ENCODE measurements around the gene CRYL1. TPM values are rescaled to one million over a fixed set of nuclear protein-coding genes. Genes with fewer than 3 reads are reported as not detected.

The CRYL1 gene
- total RNA-seq, 1 experiment from 2014 or later = 12.2 TPM

DNA sequence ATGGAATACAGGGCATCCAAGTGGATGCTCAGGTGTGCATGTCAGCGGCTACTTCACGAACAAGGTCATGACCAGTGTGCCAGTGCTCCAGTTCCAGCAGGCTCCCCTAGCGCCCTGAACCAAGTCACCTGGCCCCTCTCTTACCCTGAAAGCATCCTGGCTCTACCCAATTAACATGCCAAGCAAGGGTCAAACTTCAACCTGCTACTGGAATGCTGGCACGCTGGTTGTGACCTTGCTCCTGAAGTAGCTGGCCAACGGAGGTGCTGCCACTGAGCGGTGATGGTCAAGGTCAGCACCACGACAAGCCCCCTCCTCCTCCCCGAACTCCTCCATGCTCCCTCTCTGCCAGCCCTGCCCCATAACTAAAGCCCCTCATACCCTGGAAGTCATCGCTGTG, 96.0 kb downstream of the CRYL1 start:
- BruUV-seq (replicated peaks) = no TSS peak
- no peak for TF ChIP-seq CTCF (IDR thresholded peaks at IDR 0.05; ENCODE audit: unreplicated experiment)
- Mint-ChIP-seq H3K4me1 (ENCODE audit: low read depth, unreplicated experiment) (no peaks in the 10 kb centered on the region), H3K9me3 (ENCODE audit: low read depth, unreplicated experiment) (peaks cover 2% of the 10 kb centered on the region), H3K4me3 (ENCODE audit: low read depth, unreplicated experiment) (no peak overlapping the region), H3K36me3 (ENCODE audit: insufficient read depth, unreplicated experiment) (no peaks in the 10 kb centered on the region), H3K27ac (ENCODE audit: unreplicated experiment) (no peak overlapping the region), H3K27me3 (ENCODE audit: unreplicated experiment) (no peaks in the 10 kb centered on the region)
- CTCF ChIA-PET = no interaction called here
- DNase-seq = no peak
- intact Hi-C loops (cut with micrococcal nuclease; ENCODE audit: unreplicated experiment) = no loop called here

- H3K27ac Mint-ChIP-seq (ENCODE audit: unreplicated experiment) = no peak overlapping the region
- no TSS peak for BruUV-seq (replicated peaks)
- intact Hi-C loops (cut with micrococcal nuclease; ENCODE audit: unreplicated experiment) = no loop called here
Observed at GRCh38 chr13:20428666-20429644, 96.7 kb downstream of the CRYL1 start.

DNA sequence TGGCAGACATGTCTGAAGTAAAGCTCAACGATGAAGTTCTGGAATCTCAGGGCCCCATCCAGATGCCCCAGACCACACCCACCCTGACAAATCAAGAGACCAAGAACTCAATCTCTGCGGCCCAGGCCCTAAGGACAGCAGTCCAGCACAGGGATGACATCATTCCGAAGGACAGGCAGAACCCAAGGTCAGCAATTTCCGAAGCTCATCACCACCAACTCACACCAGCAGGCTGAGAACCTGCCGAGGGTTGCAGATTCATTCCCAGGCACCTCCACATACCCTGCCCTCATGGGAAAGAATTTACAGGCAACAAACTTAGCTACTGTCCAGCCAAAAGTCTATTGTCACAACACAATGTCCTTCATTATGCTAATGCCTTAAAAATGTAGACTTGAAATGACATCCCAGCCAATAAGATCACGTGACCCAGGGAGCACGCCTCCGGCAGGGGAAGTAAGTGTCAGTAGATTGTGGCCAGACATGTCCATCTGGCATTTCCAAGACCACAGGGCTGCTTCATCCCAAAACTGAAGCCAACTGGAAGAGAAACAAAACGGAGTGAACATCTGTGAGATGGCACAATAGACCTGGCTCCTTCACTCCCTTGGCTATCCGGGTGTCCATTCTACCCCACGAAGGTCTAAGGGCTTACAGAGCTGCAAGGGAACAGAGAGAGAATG, 98.8 kb downstream of the CRYL1 start:
- Mint-ChIP-seq H3K36me3 (ENCODE audit: insufficient read depth, unreplicated experiment) (no peaks in the 10 kb centered on the region), H3K9me3 (ENCODE audit: low read depth, unreplicated experiment) (no peaks in the 10 kb centered on the region), H3K4me1 (ENCODE audit: low read depth, unreplicated experiment) (no peaks in the 10 kb centered on the region), H3K27me3 (ENCODE audit: unreplicated experiment) (no peaks in the 10 kb centered on the region), H3K27ac (ENCODE audit: unreplicated experiment) (no peak overlapping the region), H3K4me3 (ENCODE audit: low read depth, unreplicated experiment) (no peak overlapping the region)
- intact Hi-C loops (cut with micrococcal nuclease; ENCODE audit: unreplicated experiment) = no loop called here
- no peak for DNase-seq
- CTCF ChIA-PET = no interaction called here
- BruUV-seq (replicated peaks) = no TSS peak
- TF ChIP-seq CTCF (IDR thresholded peaks at IDR 0.05; ENCODE audit: unreplicated experiment) = no peak

More at GRCh38 chr13:20428666-20429644, 96.7 kb downstream of the CRYL1 start:
- no peak for DNase-seq
- CTCF ChIA-PET = no interaction called here
- H3K36me3 Mint-ChIP-seq (ENCODE audit: insufficient read depth, unreplicated experiment) = no peaks in the 10 kb centered on the region
- H3K4me1 Mint-ChIP-seq (ENCODE audit: low read depth, unreplicated experiment) = no peaks in the 10 kb centered on the region
- H3K4me3 Mint-ChIP-seq (ENCODE audit: low read depth, unreplicated experiment) = no peak overlapping the region
- TF ChIP-seq CTCF (IDR thresholded peaks at IDR 0.05; ENCODE audit: unreplicated experiment) = no peak
- H3K27me3 Mint-ChIP-seq (ENCODE audit: unreplicated experiment) = no peaks in the 10 kb centered on the region
- H3K9me3 Mint-ChIP-seq (ENCODE audit: low read depth, unreplicated experiment) = no peaks in the 10 kb centered on the region

- intact Hi-C loops (cut with micrococcal nuclease; ENCODE audit: unreplicated experiment) = no loop called here
- H3K27ac Mint-ChIP-seq (ENCODE audit: unreplicated experiment) = no peak overlapping the region
- H3K4me3 Mint-ChIP-seq (ENCODE audit: low read depth, unreplicated experiment) = no peak overlapping the region
- no peaks in the 10 kb centered on the region for H3K27me3 Mint-ChIP-seq (ENCODE audit: unreplicated experiment)
- H3K4me1 Mint-ChIP-seq (ENCODE audit: low read depth, unreplicated experiment) = no peaks in the 10 kb centered on the region
- H3K36me3 Mint-ChIP-seq (ENCODE audit: insufficient read depth, unreplicated experiment) = no peaks in the 10 kb centered on the region
- DNase-seq = no peak
- TF ChIP-seq CTCF (IDR thresholded peaks at IDR 0.05; ENCODE audit: unreplicated experiment) = no peak
- CTCF ChIA-PET = no interaction called here
- no TSS peak for BruUV-seq (replicated peaks)
- H3K9me3 Mint-ChIP-seq (ENCODE audit: low read depth, unreplicated experiment) = no peaks in the 10 kb centered on the region
Observed at GRCh38 chr13:20425819-20426219, 99.8 kb downstream of the CRYL1 start.

Measured in Calu3 (cell line).